ENCODE measurements around the gene ADCK1. TPM values are rescaled to one million over a fixed set of nuclear protein-coding genes. Genes with fewer than 3 reads are reported as not detected.

The ADCK1 gene
- total RNA-seq, 1 experiment from 2014 or later, result 5.7 TPM

DNA sequence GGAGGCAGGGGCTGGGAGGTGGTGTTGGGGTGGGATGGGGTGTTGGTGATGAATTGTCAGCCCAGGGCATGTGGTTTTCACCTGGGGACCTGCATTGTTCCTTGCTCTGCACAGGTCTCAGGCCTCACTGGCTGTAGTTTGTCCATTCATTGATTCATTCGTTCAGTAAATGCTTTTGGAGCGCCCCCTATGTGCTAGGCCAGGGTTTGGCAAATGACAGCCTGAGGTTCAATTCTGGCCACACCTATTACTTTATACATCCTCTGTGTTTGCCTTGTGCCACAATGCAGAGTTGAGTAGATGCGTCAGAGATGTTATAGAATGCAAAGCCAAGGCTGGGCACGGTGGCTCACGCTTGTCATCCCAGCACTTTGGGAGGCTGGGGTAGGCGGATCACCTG, 4.7 kb downstream of the ADCK1 start:
- Histone ChIP-seq H3K9ac (ENCODE audit: low read length) (no peak overlapping the region), H3K27ac (ENCODE audit: low read length) (no peak overlapping the region), H4K20me1 (ENCODE audit: low read length) (no peaks in the 10 kb centered on the region), H3K9me3 (ENCODE audit: low read length) (no peaks in the 10 kb centered on the region), H3K4me3 (ENCODE audit: low read length) (no peak overlapping the region), H2AFZ (ENCODE audit: low read length) (no peak overlapping the region), H3K4me1 (ENCODE audit: insufficient read depth, low read length) (peaks cover 4% of the 10 kb centered on the region; the same call in 1 of the 2 replicates), H3K79me2 (ENCODE audit: low read length) (no peaks in the 10 kb centered on the region), H3K27me3 (ENCODE audit: low read length) (no peaks in the 10 kb centered on the region), H3K36me3 (ENCODE audit: low read depth, low read length) (no peaks in the 10 kb centered on the region), H3K4me2 (ENCODE audit: low read length) (no peak overlapping the region), H3K9me2 (replicated peaks; ENCODE audit: low read length) (no peaks in the 10 kb centered on the region), H3F3A (ENCODE audit: low read length, unreplicated experiment) (no peaks in the 10 kb centered on the region)
- no TSS peak for BruUV-seq (replicated peaks)
- ChIA-PET POLR2A (ENCODE audit: unreplicated experiment) (no interaction called here), CTCF (no interaction called here)
- ATAC-seq (peak; percentile 23; the same call in 1 of the 2 replicates), DNase-seq (peak; percentile 82)
- intact Hi-C loops (cut with micrococcal nuclease), result no loop called here
- TF ChIP-seq EZH2 (IDR thresholded peaks at IDR 0.05; ENCODE audit: low read length, unreplicated experiment), result no peak
- no peak for TF ChIP-seq EZH2phosphoT487 (IDR thresholded peaks at IDR 0.05; ENCODE audit: borderline replicate concordance, low read length)
- TF ChIP-seq, protein P1, sequence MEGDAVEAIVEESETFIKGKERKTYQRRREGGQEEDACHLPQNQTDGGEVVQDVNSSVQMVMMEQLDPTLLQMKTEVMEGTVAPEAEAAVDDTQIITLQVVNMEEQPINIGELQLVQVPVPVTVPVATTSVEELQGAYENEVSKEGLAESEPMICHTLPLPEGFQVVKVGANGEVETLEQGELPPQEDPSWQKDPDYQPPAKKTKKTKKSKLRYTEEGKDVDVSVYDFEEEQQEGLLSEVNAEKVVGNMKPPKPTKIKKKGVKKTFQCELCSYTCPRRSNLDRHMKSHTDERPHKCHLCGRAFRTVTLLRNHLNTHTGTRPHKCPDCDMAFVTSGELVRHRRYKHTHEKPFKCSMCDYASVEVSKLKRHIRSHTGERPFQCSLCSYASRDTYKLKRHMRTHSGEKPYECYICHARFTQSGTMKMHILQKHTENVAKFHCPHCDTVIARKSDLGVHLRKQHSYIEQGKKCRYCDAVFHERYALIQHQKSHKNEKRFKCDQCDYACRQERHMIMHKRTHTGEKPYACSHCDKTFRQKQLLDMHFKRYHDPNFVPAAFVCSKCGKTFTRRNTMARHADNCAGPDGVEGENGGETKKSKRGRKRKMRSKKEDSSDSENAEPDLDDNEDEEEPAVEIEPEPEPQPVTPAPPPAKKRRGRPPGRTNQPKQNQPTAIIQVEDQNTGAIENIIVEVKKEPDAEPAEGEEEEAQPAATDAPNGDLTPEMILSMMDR (conservative IDR thresholded peaks at IDR 0.05; ENCODE audit: low read depth, low read length), result peak; percentile 74

DNA sequence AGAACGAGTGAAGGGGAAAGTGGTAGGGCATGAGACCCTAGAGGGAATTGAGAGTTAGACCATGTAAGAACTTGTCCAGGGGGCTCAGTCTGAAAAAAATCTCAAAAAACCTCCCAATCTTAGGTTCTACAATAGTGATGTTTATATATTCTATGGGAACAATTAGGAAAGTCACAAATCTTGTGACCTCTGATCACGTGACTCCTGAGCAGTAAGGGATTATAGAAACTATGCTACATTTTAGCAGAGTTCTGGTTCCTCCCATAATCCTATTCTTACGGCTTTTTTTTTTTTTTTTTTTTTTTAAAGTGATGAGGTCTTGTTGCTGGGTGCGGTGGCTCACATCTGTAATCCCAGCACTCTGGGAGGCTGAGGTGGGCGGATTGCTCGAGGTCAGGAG, 5.8 kb downstream of the ADCK1 start:
- Histone ChIP-seq H3K4me3 (ENCODE audit: low read length) (no peak overlapping the region), H3K9me3 (ENCODE audit: low read length) (no peaks in the 10 kb centered on the region), H3F3A (ENCODE audit: low read length, unreplicated experiment) (no peaks in the 10 kb centered on the region), H2AFZ (ENCODE audit: low read length) (no peak overlapping the region), H3K4me1 (ENCODE audit: insufficient read depth, low read length) (no peaks in the 10 kb centered on the region), H3K9me2 (replicated peaks; ENCODE audit: low read length) (no peaks in the 10 kb centered on the region), H4K20me1 (ENCODE audit: low read length) (no peaks in the 10 kb centered on the region), H3K36me3 (ENCODE audit: low read depth, low read length) (no peaks in the 10 kb centered on the region), H3K9ac (ENCODE audit: low read length) (no peak overlapping the region), H3K27ac (ENCODE audit: low read length) (no peak overlapping the region), H3K4me2 (ENCODE audit: low read length) (no peak overlapping the region), H3K79me2 (ENCODE audit: low read length) (no peaks in the 10 kb centered on the region), H3K27me3 (ENCODE audit: low read length) (no peaks in the 10 kb centered on the region)
- ATAC-seq (no peak), DNase-seq (no peak)
- ChIA-PET POLR2A (ENCODE audit: unreplicated experiment) (no interaction called here), CTCF (no interaction called here)
- intact Hi-C loops (cut with micrococcal nuclease), result no loop called here
- no TSS peak for BruUV-seq (replicated peaks)
- TF ChIP-seq EZH2 (IDR thresholded peaks at IDR 0.05; ENCODE audit: low read length, unreplicated experiment) (no peak), EZH2phosphoT487 (IDR thresholded peaks at IDR 0.05; ENCODE audit: borderline replicate concordance, low read length) (no peak)
- TF ChIP-seq, protein P1 (conservative IDR thresholded peaks at IDR 0.05; ENCODE audit: low read depth, low read length), result no peak

DNA sequence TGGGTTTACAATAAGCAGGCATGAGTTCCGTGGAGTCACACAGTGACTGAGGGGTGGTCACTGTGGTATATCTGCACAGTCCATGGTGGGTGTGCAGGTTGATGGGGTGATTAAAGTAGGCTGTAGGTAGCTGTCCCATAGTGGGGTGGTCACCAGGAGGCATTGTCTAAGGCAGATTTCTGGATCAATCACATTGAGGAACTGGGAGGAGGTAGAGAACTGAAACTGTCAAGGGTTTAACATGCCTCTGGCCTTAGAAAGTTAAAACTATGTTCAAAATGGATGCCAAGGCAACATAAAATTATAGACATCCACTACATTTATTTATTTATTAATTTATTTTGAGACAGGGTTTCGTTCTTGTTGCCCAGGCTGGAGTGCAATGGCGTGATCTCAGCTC, 8.3 kb downstream of the ADCK1 start:
- Histone ChIP-seq H3K79me2 (ENCODE audit: low read length) (no peaks in the 10 kb centered on the region), H3K4me3 (ENCODE audit: low read length) (no peak overlapping the region), H3K36me3 (ENCODE audit: low read depth, low read length) (no peaks in the 10 kb centered on the region), H4K20me1 (ENCODE audit: low read length) (no peaks in the 10 kb centered on the region), H2AFZ (ENCODE audit: low read length) (no peak overlapping the region), H3K27me3 (ENCODE audit: low read length) (no peaks in the 10 kb centered on the region), H3K9ac (ENCODE audit: low read length) (no peak overlapping the region), H3K9me2 (replicated peaks; ENCODE audit: low read length) (no peaks in the 10 kb centered on the region), H3K27ac (ENCODE audit: low read length) (no peak overlapping the region), H3K4me2 (ENCODE audit: low read length) (no peak overlapping the region), H3K9me3 (ENCODE audit: low read length) (no peaks in the 10 kb centered on the region), H3F3A (ENCODE audit: low read length, unreplicated experiment) (no peaks in the 10 kb centered on the region), H3K4me1 (ENCODE audit: insufficient read depth, low read length) (no peaks in the 10 kb centered on the region)
- intact Hi-C loops (cut with micrococcal nuclease), result no loop called here
- no peak for TF ChIP-seq EZH2phosphoT487 (IDR thresholded peaks at IDR 0.05; ENCODE audit: borderline replicate concordance, low read length)
- TF ChIP-seq EZH2 (IDR thresholded peaks at IDR 0.05; ENCODE audit: low read length, unreplicated experiment), result no peak
- TF ChIP-seq, protein P1 (conservative IDR thresholded peaks at IDR 0.05; ENCODE audit: low read depth, low read length), result no peak
- ATAC-seq (no peak), DNase-seq (no peak)
- POLR2A ChIA-PET (ENCODE audit: unreplicated experiment), result no interaction called here
- CTCF ChIA-PET, result no interaction called here
- BruUV-seq (replicated peaks), result no TSS peak
